Measurements from ENCODE around the gene IGSF5.

DNA sequence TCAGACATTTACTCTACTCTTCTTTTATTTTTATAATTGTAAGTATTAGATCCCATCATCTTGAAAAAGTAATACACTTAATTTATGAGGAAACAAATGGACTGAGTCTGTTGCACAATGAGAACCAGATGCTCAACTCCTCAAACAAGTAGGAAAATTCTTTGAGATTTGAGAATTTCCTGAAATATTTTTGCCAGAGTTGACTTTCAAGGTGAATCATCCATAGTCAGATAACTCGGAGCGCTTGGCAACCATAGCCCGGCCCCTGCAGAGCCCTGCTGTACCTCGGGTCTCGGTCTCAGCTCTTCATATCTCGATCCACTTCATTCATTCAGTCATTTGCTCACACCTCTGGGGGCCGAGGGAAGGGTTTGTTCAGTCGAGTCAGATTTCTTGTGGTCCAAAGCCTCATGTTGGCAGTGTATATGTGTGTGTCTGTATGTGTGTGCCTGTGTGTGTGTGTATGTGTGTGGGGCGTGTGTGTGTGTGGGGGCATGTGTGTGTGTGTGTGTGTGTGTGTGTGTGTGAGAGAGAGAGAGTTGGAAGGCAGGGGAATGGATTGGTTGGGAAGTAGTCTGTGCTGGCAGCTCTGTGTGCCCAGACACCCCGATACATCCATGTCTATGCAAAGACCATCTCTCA lies 104.2 kb downstream of the IGSF5 start:
- TF ChIP-seq, protein P1, sequence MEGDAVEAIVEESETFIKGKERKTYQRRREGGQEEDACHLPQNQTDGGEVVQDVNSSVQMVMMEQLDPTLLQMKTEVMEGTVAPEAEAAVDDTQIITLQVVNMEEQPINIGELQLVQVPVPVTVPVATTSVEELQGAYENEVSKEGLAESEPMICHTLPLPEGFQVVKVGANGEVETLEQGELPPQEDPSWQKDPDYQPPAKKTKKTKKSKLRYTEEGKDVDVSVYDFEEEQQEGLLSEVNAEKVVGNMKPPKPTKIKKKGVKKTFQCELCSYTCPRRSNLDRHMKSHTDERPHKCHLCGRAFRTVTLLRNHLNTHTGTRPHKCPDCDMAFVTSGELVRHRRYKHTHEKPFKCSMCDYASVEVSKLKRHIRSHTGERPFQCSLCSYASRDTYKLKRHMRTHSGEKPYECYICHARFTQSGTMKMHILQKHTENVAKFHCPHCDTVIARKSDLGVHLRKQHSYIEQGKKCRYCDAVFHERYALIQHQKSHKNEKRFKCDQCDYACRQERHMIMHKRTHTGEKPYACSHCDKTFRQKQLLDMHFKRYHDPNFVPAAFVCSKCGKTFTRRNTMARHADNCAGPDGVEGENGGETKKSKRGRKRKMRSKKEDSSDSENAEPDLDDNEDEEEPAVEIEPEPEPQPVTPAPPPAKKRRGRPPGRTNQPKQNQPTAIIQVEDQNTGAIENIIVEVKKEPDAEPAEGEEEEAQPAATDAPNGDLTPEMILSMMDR (IDR thresholded peaks at IDR 0.05) = no peak
- TF ChIP-seq ZFX (IDR thresholded peaks at IDR 0.05; ENCODE audit: borderline replicate concordance) = no peak
